Purkinje cell (primary cell): ENCODE results near the gene FAM110D. TPM values are rescaled to one million over a fixed set of nuclear protein-coding genes. Genes with fewer than 3 reads are reported as not detected.

Source experiments
- polyA plus RNA-seq: library from polyadenylated mRNA; unstranded; fragments of >200 nt; fragmentation: Nextera tagmentation; gene quantifications from 2 replicates; pipeline ENCODE4 v1.2.1, GENCODE V29; 2014

The FAM110D gene
- 0.08 and 0.19 TPM in 2 replicates for polyA plus RNA-seq

DNA sequence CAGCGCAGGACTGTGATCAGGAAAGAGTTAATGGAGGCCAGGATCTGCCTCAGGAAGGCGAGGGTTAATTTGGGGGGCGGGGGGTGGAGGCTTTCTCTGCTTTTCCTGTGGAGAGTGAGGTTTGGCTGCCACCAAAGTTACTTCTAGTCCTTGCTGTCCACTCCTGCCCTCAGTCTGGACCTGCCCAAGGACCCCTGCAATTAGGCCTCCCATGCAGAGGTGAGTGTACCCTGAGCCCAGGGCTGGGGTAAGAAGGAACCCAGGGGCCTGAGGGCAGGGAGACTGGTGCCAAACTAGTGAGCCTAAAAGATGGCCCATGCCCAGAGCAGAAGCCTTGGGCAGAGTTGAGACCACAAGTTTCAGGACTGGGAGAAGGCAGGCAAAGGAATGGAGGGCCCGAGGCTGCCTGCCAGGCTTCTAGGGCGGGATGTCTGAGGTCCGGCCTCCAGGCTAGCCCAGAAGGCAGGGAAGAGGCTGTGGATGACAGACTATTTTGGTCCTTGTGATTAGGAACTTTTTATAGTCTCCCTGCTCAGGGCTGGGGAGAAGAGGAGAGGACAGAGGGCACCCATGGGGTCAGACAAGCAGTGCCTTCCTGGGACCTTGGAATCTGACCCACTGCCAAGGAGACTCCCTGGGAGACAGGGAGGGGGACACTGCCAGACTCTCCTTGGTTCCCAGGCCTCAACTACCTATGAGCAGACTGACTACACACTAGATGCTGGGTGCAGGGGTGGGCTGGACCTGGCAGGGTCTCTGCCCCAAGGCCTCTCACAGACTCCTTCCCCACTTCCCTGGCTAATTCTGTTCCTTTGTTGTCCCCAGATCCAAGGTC is at the start of gene FAM110D:
TSS of gene FAM110D (plus strand) at position 172 of the 835 bp plus-strand sequence. CDS start 2,213 bp downstream, outside the sequence.

GRCh38 chr1:26111530-26112406 is 47.1 kb upstream of the FAM110D start, which contains the start of gene PDIK1L:
Gene PDIK1L (plus strand): TSS chr1:26111824. CDS start chr1:26114309, 2,485 bp downstream.

DNA sequence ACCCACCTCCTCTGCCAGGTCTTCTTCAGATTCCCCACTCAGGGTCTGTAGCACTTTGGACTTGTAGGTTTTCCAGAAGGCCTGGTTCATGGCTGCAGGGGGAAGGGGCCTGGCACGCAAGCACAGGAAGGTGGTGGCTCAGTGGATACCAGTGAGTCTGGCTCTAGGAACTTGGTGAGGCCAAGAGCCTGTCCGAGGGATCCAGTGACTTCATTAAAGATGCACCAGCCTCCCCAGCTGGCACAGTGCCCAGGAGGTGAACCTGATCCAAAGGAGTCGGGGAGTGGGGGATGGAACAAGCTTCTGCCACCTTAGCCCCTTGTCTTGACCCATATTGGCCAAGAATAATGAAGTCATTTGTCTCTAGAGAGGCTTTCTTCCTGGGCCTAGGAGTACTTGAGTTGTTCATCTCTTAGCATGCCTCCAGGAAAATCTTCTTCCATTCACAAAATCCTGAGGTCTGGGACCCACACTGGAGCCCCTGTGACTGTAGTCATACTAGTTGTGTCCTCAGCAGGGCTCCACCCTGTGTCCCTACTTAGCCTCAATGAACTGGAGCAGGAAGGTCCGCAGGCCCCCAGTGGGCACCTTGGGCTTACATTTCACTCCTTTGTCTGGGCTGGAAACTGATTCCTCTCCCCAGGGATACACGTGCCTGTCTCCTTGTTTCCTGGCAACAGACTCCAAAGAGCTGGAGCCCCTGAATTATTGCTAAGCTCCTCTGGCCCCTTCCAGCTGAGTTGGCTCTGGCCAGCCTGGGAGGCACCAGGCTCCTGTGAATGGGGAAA is 9.7 kb downstream of the FAM110D start, which contains the start of gene C1orf232:
TSS of gene C1orf232 (minus strand) at position 554 of the 788 bp plus-strand sequence. CDS start at position 90, 464 bp downstream.

GRCh38 chr1:26169669-26170471 is 11.0 kb downstream of the FAM110D start, which contains the start of gene ZNF593:
Gene ZNF593 (plus strand): TSS chr1:26169908. CDS start chr1:26169984, 76 bp downstream.

GRCh38 chr1:26171084-26172072 is 12.5 kb downstream of the FAM110D start, which contains the start of gene ZNF593OS:
Gene ZNF593OS (minus strand): TSS chr1:26171832. CDS start chr1:26171661, 171 bp downstream.

GRCh38 chr1:26177182-26177684 is 18.4 kb downstream of the FAM110D start, which contains the start of gene CNKSR1:
Gene CNKSR1 (plus strand): TSS chr1:26177491. CDS start chr1:26177548, 57 bp downstream.

GRCh38 chr1:26190373-26190987 is 31.6 kb downstream of the FAM110D start, which contains the start of gene CATSPER4:
Gene CATSPER4 (plus strand): TSS chr1:26190602. CDS start chr1:26190628, 26 bp downstream.

Other genes starting within 250 kb of the FAM110D start
- 0.34 and 2.4 TPM in 2 replicates for gene PAFAH2, start 161.0 kb upstream of the FAM110D start, polyA plus RNA-seq
- gene EXTL1, start 137.3 kb upstream of the FAM110D start, polyA plus RNA-seq, result 0.50 TPM in 1 of 2 replicates, not detected in the other
- not detected in 2 replicates for gene SLC30A2, start 113.0 kb upstream of the FAM110D start, polyA plus RNA-seq
- not detected in 2 replicates for gene TRIM63, start 91.4 kb upstream of the FAM110D start, polyA plus RNA-seq
- 2.7 and 4.6 TPM in 2 replicates for gene PDIK1L, start 47.3 kb upstream of the FAM110D start, polyA plus RNA-seq
- gene C1orf232, start 9.9 kb downstream of the FAM110D start, polyA plus RNA-seq, result not detected in 2 replicates
- 12.0 and 13.6 TPM in 2 replicates for gene ZNF593, start 10.8 kb downstream of the FAM110D start, polyA plus RNA-seq
- not detected in 2 replicates for gene ZNF593OS, start 12.8 kb downstream of the FAM110D start, polyA plus RNA-seq
- gene CNKSR1, start 18.4 kb downstream of the FAM110D start, polyA plus RNA-seq, result 0.81 TPM in 1 of 2 replicates, not detected in the other
- not detected in 2 replicates for gene CATSPER4, start 31.5 kb downstream of the FAM110D start, polyA plus RNA-seq
- 1.9 and 2.0 TPM in 2 replicates for gene CEP85, start 75.1 kb downstream of the FAM110D start, polyA plus RNA-seq
- gene SH3BGRL3, start 121.0 kb downstream of the FAM110D start, polyA plus RNA-seq, result 300 and 473 TPM in 2 replicates
- gene UBXN11, start 147.6 kb downstream of the FAM110D start, polyA plus RNA-seq, result 5.2 and 6.2 TPM in 2 replicates
- gene CD52, start 158.9 kb downstream of the FAM110D start, polyA plus RNA-seq, result 2.4 TPM in 1 of 2 replicates, not detected in the other
- not detected in 2 replicates for gene CRYBG2, start 195.1 kb downstream of the FAM110D start, polyA plus RNA-seq
- gene ZNF683, start 213.7 kb downstream of the FAM110D start, polyA plus RNA-seq, result 0.34 TPM in 1 of 2 replicates, not detected in the other